ENCODE data around the gene INPP5A. TPM values are rescaled to one million over a fixed set of nuclear protein-coding genes. Genes with fewer than 3 reads are reported as not detected.

INPP5A gene
- total and polyA plus RNA-seq, 2 donors (not counting 1 experiment from before 2014, with no cell fraction given) = 9.3 to 87.8 TPM

- Mint-ChIP-seq H3K27me3 (no peaks in the 10 kb centered on the region), H3K9me3 (ENCODE audit: insufficient read depth) (no peaks in the 10 kb centered on the region), H3K4me1 (peaks cover 92% of the 10 kb centered on the region), H3K27ac (peak overlapping the region; percentile 93), H3K4me3 (peak overlapping the region; percentile 78)
- intact Hi-C loops (cut with micrococcal nuclease) = loop anchor here (1.0 to 5.0 kb wide), 4 partner anchors 21 to 261 kb away; partner anchors contain the start of gene LRRC27
- Histone ChIP-seq H3K27me3 (replicated peaks in 1 of 4; ENCODE audit: control extremely low read depth in 1 of 4, control insufficient read depth in 3 of 4, insufficient read depth in 4 of 4, low read length in 3 of 4) (no peaks in the 10 kb centered on the region), H2AFZ (ENCODE audit: insufficient read depth, low read depth, low read length, poor library complexity, severe bottlenecking) (no peak overlapping the region), H3K36me3 (replicated peaks in 1 of 2; ENCODE audit: control extremely low read depth in 1 of 2, control insufficient read depth in 1 of 2, extremely low read depth in 1 of 2, insufficient read depth in 2 of 2, low read length in 1 of 2) (no peaks in the 10 kb centered on the region), H3K4me2 (replicated peaks; ENCODE audit: low read depth, low read length, poor library complexity, severe bottlenecking) (peak overlapping the region; percentile 71), H4K20me1 (ENCODE audit: control insufficient read depth, insufficient read depth, low read length, poor library complexity, severe bottlenecking) (peaks cover 10% of the 10 kb centered on the region), H3K4me3 (ENCODE audit: control extremely low read depth in 1 of 5, extremely low read depth in 1 of 5, insufficient read depth in 1 of 5, low read depth in 2 of 5, low read length in 4 of 5) (peak overlapping the region in 1 of 5 experiments; percentile 27), H3K27ac (ENCODE audit: low read length in 2 of 2) (peak overlapping the region; percentile 90 to 92), H3K9ac (ENCODE audit: low read length) (peak overlapping the region; percentile 17), H3K4me1 (ENCODE audit: control insufficient read depth in 2 of 2, insufficient read depth in 2 of 2, low read length in 2 of 2) (peaks cover 63 to 74% of the 10 kb centered on the region in 2 donors), H3K9me3 (ENCODE audit: control extremely low read depth in 1 of 3, control insufficient read depth in 2 of 3, insufficient read depth in 1 of 3, low read length in 2 of 3) (peaks cover 0 to 6% (median 0%) of the 10 kb centered on the region in 3 donors), H3K79me2 (ENCODE audit: control insufficient read depth, insufficient read depth, low read length) (peaks cover 88% of the 10 kb centered on the region)
- no peak for ATAC-seq (ENCODE audit: low read depth)
- no peak for DNase-seq
- TF ChIP-seq, protein P1, sequence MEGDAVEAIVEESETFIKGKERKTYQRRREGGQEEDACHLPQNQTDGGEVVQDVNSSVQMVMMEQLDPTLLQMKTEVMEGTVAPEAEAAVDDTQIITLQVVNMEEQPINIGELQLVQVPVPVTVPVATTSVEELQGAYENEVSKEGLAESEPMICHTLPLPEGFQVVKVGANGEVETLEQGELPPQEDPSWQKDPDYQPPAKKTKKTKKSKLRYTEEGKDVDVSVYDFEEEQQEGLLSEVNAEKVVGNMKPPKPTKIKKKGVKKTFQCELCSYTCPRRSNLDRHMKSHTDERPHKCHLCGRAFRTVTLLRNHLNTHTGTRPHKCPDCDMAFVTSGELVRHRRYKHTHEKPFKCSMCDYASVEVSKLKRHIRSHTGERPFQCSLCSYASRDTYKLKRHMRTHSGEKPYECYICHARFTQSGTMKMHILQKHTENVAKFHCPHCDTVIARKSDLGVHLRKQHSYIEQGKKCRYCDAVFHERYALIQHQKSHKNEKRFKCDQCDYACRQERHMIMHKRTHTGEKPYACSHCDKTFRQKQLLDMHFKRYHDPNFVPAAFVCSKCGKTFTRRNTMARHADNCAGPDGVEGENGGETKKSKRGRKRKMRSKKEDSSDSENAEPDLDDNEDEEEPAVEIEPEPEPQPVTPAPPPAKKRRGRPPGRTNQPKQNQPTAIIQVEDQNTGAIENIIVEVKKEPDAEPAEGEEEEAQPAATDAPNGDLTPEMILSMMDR (IDR thresholded peaks at IDR 0.05) = no peak
- no peak for TF ChIP-seq EZH2 (IDR thresholded peaks at IDR 0.05; ENCODE audit: borderline replicate concordance, insufficient read depth, low read depth, low read length, poor library complexity, severe bottlenecking)
- ChIA-PET POLR2A (interaction anchor here (0.9 to 2.6 kb wide), 5 partner anchors 17 to 37 kb away, joined by 3 to 16 read pairs (median 4); no protein-coding TSS in a partner anchor), CTCF (interaction anchor here (1.1 to 3.3 kb wide), 5 partner anchors 12 to 42 kb away, joined by 3 to 21 read pairs (median 4); no protein-coding TSS in a partner anchor)
- WGBS (ENCODE audit: insufficient coverage) = 74% methylated on average over 13 of the region's 14 CpGs
These were observed 55.3 kb downstream of the INPP5A start for GRCh38 chr10:132592790-132593383.

DNA sequence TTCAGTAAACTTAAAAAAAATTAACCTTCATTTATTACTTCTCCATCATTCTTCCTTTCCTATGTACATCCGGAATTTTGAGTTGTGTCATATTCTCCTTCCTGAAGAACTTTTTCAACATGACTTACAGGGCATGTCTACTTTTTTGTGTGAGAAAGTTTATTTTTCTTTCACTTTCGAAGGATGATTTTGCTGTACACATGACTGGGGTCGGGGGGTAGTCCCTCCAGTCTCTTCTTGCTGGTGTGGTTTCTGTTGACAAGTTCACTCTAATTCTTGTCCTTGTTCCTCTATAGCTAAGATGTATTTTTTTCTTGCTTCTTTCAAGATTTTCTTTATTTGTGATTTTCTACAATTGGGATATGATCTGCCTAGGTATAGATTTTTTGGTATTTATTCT, 55.8 kb downstream of the INPP5A start:
- intact Hi-C loops (cut with micrococcal nuclease) = loop anchor here (1.0 to 5.0 kb wide), 4 partner anchors 21 to 261 kb away; partner anchors contain the start of gene LRRC27
- Mint-ChIP-seq H3K27me3 (no peaks in the 10 kb centered on the region), H3K9me3 (ENCODE audit: insufficient read depth) (no peaks in the 10 kb centered on the region), H3K27ac (peak overlapping the region; percentile 93), H3K4me3 (peak overlapping the region; percentile 78), H3K4me1 (peaks cover 89% of the 10 kb centered on the region)
- H3K4me2 ChIP-seq (replicated peaks; ENCODE audit: low read depth, low read length, poor library complexity, severe bottlenecking) = peak overlapping the region; percentile 71
- no peaks in the 10 kb centered on the region for H3K36me3 ChIP-seq (replicated peaks in 1 of 2; ENCODE audit: control extremely low read depth in 1 of 2, control insufficient read depth in 1 of 2, extremely low read depth in 1 of 2, insufficient read depth in 2 of 2, low read length in 1 of 2)
- H3K79me2 ChIP-seq (ENCODE audit: control insufficient read depth, insufficient read depth, low read length) = peaks cover 88% of the 10 kb centered on the region
- TF ChIP-seq, protein P1 (IDR thresholded peaks at IDR 0.05) = no peak
- no peak for TF ChIP-seq EZH2 (IDR thresholded peaks at IDR 0.05; ENCODE audit: borderline replicate concordance, insufficient read depth, low read depth, low read length, poor library complexity, severe bottlenecking)
- ATAC-seq (ENCODE audit: low read depth) (peak; percentile 67), DNase-seq (peak; percentile 84)
- H3K4me3 ChIP-seq (ENCODE audit: control extremely low read depth in 1 of 5, extremely low read depth in 1 of 5, insufficient read depth in 1 of 5, low read depth in 2 of 5, low read length in 4 of 5) = peak overlapping the region in 3 of 5 experiments; percentile 17 to 60 (median 35)
- H3K4me1 ChIP-seq (ENCODE audit: control insufficient read depth in 2 of 2, insufficient read depth in 2 of 2, low read length in 2 of 2) = peaks cover 58 to 69% of the 10 kb centered on the region in 2 donors
- POLR2A ChIA-PET = interaction anchor here (0.9 to 2.6 kb wide), 5 partner anchors 17 to 38 kb away, joined by 3 to 16 read pairs (median 4); no protein-coding TSS in a partner anchor
- H2AFZ ChIP-seq (ENCODE audit: insufficient read depth, low read depth, low read length, poor library complexity, severe bottlenecking) = no peak overlapping the region
- H3K9me3 ChIP-seq (ENCODE audit: control extremely low read depth in 1 of 3, control insufficient read depth in 2 of 3, insufficient read depth in 1 of 3, low read length in 2 of 3) = peaks cover 0 to 6% (median 0%) of the 10 kb centered on the region in 3 donors
- H3K27me3 ChIP-seq (replicated peaks in 1 of 4; ENCODE audit: control extremely low read depth in 1 of 4, control insufficient read depth in 3 of 4, insufficient read depth in 4 of 4, low read length in 3 of 4) = no peaks in the 10 kb centered on the region
- CTCF ChIA-PET = interaction anchor here (1.5 to 3.3 kb wide), 3 partner anchors 13 to 42 kb away, joined by 3 to 21 read pairs (median 10); no protein-coding TSS in a partner anchor
- no CpG with 5 or more reads among the region's 3 CpGs for WGBS (ENCODE audit: insufficient coverage)
- peaks cover 15% of the 10 kb centered on the region for H4K20me1 ChIP-seq (ENCODE audit: control insufficient read depth, insufficient read depth, low read length, poor library complexity, severe bottlenecking)
- peak overlapping the region; percentile 90 to 92 for H3K27ac ChIP-seq (ENCODE audit: low read length in 2 of 2)
- peak overlapping the region; percentile 58 for H3K9ac ChIP-seq (ENCODE audit: low read length)
